ENCODE results near the gene SARDH.
A peak's percentile ranks its signal among the peaks of the same experiment; 100 is the strongest.

SARDH gene

DNA sequence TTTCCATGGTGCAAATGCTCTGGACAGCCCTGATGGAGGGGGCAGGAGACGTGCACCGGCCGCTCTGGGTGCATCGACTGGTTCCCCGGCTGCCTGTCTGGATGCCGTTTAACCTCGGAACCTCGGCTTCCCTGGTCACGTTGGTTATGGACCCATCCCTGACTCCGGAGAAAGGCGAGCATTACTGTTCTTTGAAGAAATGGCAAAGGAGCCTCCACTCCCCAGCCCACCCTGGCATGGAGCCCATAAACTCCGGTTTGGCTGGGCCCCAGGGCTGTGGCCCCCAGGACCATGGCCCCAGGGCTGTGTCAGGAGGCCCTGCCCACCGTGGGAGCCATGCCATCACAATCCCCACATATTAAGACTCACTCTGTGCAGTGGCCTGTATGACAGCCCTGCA, 73.1 kb downstream of the SARDH start:
- DNase-seq: no peak

DNA sequence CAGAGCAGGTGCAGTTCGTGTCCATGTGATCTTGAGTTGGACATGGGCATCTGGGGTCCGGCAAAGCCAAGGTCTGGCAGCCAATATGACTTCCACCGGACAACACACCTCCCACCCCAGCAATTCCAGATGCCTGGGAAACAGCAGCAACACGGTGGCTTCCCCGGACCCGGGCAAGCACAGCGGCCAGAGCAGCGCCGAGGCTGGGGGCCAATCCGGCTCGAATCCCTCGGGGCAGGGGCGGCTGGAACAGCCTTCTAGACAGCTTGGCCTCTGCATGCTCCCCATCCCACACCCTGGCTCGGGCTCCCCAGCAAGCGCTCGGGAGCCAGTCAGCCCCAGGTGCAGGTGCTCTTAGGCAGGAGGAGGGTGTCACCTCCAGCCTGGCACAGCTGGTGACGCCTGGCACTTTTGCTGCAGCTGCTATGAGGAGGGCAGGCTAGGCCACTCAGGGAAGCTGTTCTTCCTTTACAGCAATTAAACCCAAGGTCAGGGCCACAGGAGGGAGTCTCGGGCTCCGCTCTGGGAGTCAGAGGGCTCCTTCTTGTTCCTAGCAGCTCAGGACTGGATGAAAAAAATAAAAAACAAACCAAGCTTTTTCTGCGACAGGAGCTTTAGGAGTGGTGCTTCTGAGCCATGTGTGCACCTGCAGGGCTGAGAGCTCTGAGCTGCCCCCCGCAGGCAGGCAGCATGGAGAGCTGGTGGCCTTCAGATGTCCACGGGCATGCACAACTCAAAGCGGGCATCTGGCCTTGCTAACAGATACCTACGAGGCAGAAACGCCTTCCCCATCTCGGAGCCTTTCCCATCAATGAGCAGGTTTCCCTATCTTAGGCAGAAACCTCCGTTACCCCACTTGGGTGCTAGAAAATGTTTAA, 73.7 kb downstream of the SARDH start:
- DNase-seq: no peak

DNA sequence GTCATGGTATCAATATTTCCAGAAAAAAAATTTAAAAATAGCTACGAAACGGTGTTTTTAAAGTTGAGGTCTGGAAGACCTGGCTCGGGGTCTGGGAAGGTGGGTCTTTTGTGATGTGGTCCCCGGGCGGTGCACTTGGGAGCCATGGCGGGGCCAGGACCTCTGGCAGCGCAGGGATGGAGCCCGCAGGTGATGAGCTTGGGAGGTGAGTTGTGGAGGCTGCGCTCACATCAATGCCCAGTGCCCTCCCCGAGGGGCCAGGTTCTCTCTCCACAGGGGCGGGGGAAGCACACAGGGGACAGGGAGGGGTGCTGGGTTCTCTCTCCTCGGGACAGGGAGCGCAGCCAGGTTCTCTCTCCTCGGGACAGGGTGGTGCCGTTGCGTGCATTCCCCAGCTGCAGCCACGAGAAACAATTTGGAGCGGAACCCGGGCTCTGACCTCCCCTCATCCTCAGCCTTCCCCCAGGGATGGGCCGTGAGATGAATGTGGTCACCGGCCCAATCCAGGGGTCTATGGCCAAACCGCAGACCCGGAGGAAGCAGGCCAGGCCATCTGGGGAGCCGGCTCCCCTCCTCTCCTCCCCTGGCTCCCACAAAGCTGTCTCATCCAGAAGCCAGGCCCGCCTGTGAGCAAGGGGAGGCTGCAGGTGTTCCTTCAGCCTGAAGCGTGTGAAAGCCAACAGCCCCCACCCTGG, 76.2 kb downstream of the SARDH start:
- no peak for DNase-seq

- no peak for DNase-seq
These were observed 78.6 kb downstream of the SARDH start for GRCh38 chr9:133659516-133659915.

DNA sequence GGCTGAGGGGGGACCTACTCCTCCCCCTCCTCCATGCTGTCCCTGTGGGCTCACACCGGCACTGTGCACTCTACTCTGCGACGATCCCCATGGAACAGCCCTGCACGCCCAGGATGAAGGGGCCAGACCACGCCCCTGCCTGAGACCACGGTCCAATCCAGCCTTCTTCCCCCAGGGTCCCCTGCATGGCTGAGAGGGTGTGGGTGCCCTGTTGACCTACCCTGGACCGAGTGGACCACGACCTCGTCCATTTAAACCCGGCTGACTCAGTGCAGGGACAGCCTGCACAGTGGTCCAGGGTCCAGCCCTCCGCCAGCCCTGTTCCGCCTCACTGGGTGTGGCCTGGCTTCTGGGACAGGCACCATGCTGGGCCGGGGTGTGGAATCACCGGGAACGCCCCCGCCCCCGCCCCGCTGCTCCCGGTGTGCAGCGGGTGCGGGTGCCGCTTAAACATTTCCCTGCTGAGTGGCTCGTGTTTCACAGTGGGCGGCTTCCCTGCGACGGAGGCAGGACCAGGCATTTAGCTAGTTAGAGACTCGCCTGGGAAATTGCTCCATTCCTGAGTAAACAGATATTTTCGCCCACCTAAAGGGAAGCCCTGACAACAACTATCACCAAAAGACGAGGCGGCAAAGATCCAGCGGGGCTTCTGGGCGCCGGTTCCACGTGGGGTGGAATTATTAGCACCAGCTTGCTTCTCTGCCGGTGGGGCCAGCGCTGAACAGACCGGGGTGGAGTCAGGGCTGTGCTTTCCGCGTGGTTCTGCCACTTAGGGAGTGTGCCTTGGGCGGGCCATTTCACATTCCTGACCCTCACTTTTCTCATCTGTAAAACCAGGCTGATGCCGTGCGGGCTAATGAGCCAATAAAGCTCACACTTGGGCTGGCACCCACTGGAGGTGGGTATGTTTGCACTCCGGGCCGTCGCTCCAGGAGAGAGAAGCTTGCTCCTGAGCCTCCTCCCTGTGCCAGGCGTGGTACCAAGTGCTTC, 79.4 kb downstream of the SARDH start:
- DNase-seq: peak; percentile 29

GRCh38 chr9:133657120-133657661, 81.0 kb downstream of the SARDH start:
- no peak for DNase-seq

- no peak for DNase-seq
These were observed 81.7 kb downstream of the SARDH start for GRCh38 chr9:133656211-133657119.

DNA sequence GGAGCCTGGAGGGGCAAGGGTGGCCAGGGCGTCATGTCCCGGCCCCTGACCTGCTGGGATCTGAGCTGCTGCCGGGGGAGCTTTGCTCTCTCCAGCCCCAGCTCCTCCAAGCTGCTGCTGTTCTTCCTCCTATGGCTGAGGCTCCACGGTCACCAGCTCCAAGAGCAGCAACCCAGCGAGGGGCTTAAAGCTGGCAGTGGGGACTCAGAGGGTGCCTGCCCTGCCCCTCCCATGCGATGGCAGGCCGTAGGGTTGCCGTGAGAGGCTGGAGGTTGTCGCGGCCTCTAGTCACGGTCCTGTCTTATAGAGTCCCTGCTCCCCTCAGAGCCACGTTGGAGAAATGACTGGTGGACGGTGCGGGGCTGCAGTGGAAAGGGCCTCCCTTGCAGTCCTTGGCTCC, 82.5 kb downstream of the SARDH start:
- DNase-seq: no peak

DNA sequence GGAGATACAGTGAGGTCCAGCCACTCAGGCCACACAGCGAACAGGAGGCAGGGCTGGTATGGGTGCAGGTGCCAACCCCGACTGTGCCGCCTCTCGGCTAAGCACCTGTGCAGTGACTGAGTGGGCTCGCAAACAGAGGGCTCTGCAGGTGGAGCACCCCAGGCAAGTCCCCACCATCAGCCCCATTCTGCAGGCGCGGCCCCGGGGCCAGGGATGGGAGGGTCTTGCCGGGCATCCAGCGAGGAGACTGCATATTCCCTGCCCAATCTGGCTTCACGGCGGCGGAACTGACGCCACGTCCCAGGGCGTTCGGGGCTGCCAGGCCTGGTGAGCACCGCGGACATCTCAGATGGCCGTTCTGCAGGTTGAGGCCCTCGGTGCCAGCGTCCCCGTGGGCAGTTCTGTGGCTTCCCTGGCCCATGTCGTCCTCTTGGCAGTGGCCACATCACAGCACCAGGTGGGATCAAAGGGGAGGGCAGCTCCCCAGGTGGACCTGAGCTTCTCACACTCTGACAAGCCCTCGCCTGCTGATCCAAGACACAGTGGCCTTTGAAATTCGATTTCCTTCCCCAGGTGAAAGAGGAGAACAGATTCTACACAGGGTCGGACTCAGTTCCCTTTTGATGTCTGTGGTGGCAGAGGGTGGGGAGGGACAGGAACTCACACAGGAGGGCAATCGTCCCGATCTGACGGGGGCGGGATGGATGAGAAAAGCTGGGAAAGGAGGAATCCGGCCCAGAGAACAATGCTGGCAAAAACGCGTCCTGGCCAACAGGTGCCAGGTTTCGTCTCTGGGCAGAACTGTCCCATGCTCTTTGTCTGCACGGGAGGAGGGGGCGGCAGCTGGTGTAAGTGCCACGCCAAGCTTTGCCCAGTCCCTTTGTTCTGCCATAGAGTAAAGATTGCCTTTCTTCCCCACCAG, 83.2 kb downstream of the SARDH start:
- no peak for DNase-seq

GRCh38 chr9:133653638-133654037, 84.5 kb downstream of the SARDH start:
- no peak for DNase-seq

DNA sequence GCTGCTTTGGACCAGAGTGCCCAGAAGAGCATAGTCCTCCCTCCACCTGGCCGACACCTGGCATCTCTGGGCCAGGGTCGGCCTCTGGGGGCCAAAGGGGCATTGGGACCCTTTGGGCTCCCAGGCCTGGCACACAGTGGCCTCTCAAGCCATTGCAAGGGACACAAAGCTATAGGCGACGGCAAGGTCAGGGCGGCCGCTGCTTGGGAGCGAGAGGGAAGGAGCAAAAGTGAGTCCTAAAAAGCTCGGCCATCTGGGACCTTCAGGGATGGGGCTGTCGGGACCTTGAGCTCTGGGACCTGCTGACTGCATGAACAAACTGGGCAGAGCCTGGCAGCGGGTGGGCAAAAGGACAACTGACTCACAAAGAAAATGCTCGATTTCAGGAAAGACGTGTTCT, 88.1 kb downstream of the SARDH start:
- no peak for DNase-seq

- DNase-seq: no peak
These were observed 89.0 kb downstream of the SARDH start for GRCh38 chr9:133649194-133649593.

DNA sequence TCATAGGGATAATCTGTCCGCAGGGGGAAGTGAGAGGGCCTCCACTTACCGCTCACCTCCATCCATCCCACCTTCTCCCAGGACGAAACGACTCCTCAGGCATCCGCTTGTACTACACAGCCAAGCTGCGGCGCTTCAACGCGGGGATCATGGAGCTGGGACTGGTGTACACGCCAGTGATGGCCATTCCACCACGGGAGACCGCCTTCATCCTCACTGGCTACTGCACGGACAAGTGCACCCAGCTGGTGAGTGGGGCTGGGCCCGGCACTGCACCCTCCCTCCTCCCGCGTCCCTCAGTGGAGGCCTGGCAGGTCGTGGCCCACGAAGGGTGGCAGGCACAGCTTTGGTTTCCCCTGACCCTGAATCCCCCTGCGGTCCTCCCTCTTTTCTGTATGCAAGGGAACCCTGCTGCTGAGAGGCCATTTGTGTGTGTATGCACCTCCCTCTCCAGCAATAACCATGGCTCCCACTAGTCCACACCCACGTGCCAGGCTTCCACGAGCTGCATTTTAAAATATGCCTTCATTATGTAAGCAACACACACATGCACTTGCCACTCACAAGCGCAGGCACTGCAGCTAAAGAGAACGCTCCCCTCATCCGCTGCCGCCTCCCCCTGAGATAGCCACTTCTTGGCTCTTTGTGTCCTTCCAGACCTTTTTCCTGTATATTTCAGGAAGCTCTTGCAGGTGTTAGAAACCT, 90.2 kb downstream of the SARDH start:
- no peak for DNase-seq

DNA sequence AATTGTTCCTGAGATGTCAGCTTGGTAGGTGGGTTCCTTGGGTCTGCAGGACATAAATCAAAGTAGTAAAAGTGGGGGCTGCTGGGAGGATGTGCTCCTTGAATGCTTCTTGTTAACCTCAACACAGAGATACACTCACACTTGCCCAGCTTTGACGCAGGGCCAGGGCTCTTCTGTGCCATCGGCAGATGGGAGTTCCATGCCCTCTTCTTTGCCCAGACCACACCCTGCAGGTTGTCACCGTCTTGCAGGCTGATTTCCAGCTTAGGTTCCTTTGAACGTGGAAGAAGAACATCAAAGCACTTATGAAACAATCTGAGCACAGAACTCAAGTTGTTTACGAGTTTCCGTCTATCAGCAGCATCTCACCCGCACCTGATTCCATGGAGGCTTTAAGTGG, 91.0 kb downstream of the SARDH start:
- no peak for DNase-seq

- no peak for DNase-seq
These were observed 93.0 kb downstream of the SARDH start for GRCh38 chr9:133645021-133645765.

GRCh38 chr9:133643978-133644760, 94.0 kb downstream of the SARDH start:
- DNase-seq: no peak

DNA sequence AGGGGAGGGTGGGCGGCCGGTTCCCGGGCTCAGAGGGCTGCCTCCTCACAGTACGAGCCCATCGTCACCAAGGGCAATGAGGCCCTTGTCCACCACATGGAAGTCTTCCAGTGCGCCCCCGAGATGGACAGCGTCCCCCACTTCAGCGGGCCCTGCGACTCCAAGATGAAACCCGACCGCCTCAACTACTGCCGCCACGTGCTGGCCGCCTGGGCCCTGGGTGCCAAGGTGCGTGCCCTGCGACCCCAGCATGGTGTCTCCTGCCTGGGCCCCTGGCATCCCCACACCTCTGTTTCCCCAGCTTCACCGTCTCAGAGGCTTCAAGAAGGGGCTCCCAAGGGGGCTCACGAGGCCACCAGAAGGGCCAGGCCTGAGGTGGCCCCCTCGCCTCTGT, 94.8 kb downstream of the SARDH start:
- no peak for DNase-seq

Measured in fibroblast of skin of scalp (primary cell).